Breast epithelium (tissue), 4 donors: ENCODE results near the gene NAT10. TPM values are rescaled to one million over a fixed set of nuclear protein-coding genes. Genes with fewer than 3 reads are reported as not detected.

ENCODE experiments used
- DNase-seq, 2 donors: peaks; one replicate each; pipeline ENCODE4 v3.0.0-alpha.2; 2019; ENCODE audit warnings: low spot score in 2 of 2
- H3K27ac ChIP-seq, 2 donors: fragments of 200-600 bp; sonication (generic) in 1 of 2; one replicate each; pipeline ENCODE4 v1.5.1; 2016 to 2019; ENCODE audit warnings: mild to moderate bottlenecking in 1 of 2
- H3K27me3 ChIP-seq, 2 donors: fragments of 200-600 bp; sonication (generic) in 1 of 2; one replicate each; pipeline versions ENCODE4 v1.5.1 to v1.6.0; 2017 to 2019; ENCODE audit warnings: control low read depth in 1 of 2, mild to moderate bottlenecking in 1 of 2
- H3K36me3 ChIP-seq: fragments of 200-600 bp; one replicate; pipeline ENCODE4 v1.5.1; 2019
- H3K4me1 ChIP-seq, 2 donors: fragments of 200-600 bp; sonication (generic); one replicate each; pipeline ENCODE4 v1.5.1; 2016 to 2019; ENCODE audit warnings: control low read depth in 1 of 2
- H3K4me3 ChIP-seq, 3 donors: fragments of 200-600 bp; sonication (generic); 1 replicate in 2 of 3; 2 replicates in 1 of 3; pipeline ENCODE4 v1.5.1; 2016 to 2019; ENCODE audit warnings: mild to moderate bottlenecking in 3 of 3, moderate library complexity in 2 of 3
- H3K9me3 ChIP-seq, 2 donors: fragments of 200-600 bp; sonication (generic) in 1 of 2; one replicate each; pipeline ENCODE4 v1.5.1; 2016 to 2019; ENCODE audit warnings: control low read depth in 1 of 2
- POLR2A ChIP-seq: fragments of 450-650 bp; IDR thresholded peaks from one replicate; pipeline ENCODE4 v1.6.1; 2016; ENCODE audit warnings: antibody characterized with exemption, mild to moderate bottlenecking, moderate library complexity
- POLR2AphosphoS5 ChIP-seq, 3 donors: sonication (generic); formaldehyde crosslinking; IDR thresholded peaks; one replicate each; pipeline ENCODE4 v1.6.1; 2017; ENCODE audit warnings: antibody characterized with exemption in 3 of 3
- intact Hi-C: fragments of 100-400 bp; cut with DNase I; formaldehyde crosslinking; loops from one replicate; pipeline ENCODE4 v1.15.1; 2023; ENCODE audit warnings: low total_unique reads
- total RNA-seq, 3 donors: library from RNA; depleted of rRNA; stranded (reverse); fragments of >200 nt; gene quantifications; one replicate each; pipeline ENCODE4 v1.1.0, GENCODE V29; 2016
- TF ChIP-seq, protein P1 (sequence below), 3 donors: fragments of 450-650 bp; IDR thresholded peaks; one replicate each; pipeline ENCODE4 v1.5.1; 2016 to 2017; ENCODE audit warnings: antibody characterized with exemption in 3 of 3, mild to moderate bottlenecking in 3 of 3, moderate library complexity in 3 of 3

NAT10 gene
- total RNA-seq, 3 donors from 2014 or later: 22.6 to 41.0 (median 31.5) TPM

DNA sequence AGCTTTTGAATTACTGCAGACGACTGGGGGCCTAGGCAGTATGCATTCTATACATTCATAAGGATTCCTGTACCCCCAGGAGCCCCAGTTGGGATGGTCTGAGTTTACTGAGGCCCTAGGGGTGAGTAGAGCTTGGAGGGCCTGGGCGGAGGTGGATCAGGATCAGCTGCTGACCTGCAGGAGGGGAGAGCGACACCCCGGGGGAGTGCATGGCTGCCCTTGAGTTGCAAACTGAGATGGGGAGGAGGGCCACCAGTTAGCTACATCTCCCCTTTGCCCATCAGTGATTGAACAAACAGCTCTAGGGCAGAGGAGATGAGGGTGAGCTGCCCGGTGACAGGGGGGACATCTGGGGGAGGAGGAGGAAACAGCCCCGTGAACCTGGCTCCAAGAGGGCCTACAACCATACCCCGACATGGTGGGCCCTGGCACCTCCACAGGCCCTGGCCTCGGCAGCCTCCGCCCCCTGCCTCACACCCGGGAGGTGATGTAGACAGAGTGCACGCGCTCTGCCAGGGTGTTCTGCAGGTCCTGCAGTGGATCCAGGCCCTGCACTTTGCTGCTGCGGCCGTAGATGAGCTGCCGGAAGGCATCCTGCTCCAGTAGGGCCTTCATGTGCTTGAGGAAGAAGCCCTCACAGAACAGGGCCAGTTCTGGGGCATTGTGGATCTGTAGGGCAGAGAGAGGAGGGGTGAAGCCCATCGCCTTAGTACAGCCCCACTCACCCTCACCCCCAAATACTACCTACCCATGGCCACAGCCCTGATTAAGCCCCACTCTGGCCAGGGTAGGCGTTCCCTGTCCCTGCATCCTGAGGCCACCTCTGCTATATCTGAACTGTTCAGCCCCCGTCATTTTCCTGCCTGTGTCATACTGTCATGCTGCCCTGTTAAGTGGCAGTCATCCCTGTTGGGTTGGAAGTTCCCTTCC, 46.8 kb downstream of the NAT10 start:
- H3K4me1 ChIP-seq: no peaks in the 10 kb centered on the region
- intact Hi-C loops: no loop called here
- H3K27me3 ChIP-seq: no peaks in the 10 kb centered on the region
- H3K36me3 ChIP-seq: peaks cover 4% of the 10 kb centered on the region
- no peaks in the 10 kb centered on the region for H3K9me3 ChIP-seq
- H3K4me3 ChIP-seq: no peak overlapping the region
- DNase-seq: no peak
- H3K27ac ChIP-seq: no peak overlapping the region
- no peak for TF ChIP-seq POLR2A
- TF ChIP-seq POLR2AphosphoS5 (IDR thresholded peaks at IDR 0.05): no peak
- TF ChIP-seq, protein P1, sequence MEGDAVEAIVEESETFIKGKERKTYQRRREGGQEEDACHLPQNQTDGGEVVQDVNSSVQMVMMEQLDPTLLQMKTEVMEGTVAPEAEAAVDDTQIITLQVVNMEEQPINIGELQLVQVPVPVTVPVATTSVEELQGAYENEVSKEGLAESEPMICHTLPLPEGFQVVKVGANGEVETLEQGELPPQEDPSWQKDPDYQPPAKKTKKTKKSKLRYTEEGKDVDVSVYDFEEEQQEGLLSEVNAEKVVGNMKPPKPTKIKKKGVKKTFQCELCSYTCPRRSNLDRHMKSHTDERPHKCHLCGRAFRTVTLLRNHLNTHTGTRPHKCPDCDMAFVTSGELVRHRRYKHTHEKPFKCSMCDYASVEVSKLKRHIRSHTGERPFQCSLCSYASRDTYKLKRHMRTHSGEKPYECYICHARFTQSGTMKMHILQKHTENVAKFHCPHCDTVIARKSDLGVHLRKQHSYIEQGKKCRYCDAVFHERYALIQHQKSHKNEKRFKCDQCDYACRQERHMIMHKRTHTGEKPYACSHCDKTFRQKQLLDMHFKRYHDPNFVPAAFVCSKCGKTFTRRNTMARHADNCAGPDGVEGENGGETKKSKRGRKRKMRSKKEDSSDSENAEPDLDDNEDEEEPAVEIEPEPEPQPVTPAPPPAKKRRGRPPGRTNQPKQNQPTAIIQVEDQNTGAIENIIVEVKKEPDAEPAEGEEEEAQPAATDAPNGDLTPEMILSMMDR (IDR thresholded peaks at IDR 0.05): no peak

DNA sequence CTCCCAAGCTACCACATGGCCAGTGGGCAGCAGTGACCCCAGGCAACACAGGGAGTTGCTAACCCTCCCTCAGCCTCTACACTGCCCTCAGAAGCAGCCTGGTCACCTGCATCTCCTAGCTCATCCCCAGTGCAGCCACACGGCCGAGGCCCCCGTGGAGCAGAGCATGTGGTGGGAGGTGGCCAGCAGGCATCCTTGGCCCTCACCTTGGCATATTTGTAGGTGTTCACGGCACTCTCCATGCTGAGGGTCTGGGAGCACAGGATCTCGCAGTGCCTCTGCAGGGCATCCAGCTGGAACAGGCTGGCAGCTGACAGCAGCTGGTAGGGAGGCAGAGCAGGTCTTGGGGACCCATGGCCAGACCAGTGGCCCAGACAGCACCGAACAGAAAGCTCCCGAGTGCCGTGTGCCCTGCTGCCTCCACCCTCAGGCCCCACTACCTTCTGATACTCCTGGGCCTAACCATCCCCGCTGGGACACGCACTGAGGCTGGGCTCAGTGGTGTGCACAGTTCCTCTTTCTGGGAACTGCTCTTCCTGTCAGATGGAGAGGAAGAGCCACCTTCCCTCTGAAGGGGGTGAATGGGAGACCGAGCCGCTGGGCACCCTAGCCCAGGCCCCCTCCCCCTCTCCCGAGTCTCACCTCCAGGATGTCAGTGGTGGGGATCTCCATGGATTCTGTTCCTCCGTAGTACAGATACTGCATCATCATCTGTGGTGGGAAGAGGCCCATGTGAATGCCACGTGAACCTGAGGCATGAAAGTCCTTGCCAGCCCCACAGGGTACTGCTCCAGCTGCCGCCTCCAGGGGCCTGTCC, 48.8 kb downstream of the NAT10 start:
- H3K36me3 ChIP-seq: no peaks in the 10 kb centered on the region
- TF ChIP-seq POLR2A (no peak), POLR2AphosphoS5 (IDR thresholded peaks at IDR 0.05) (no peak)
- TF ChIP-seq, protein P1 (IDR thresholded peaks at IDR 0.05): no peak
- intact Hi-C loops: no loop called here
- DNase-seq: no peak
- no peaks in the 10 kb centered on the region for H3K9me3 ChIP-seq
- no peak overlapping the region for H3K4me3 ChIP-seq
- H3K4me1 ChIP-seq: no peaks in the 10 kb centered on the region
- H3K27me3 ChIP-seq: no peaks in the 10 kb centered on the region
- H3K27ac ChIP-seq: no peak overlapping the region

- intact Hi-C loops: no loop called here
- Histone ChIP-seq H3K4me3 (no peak overlapping the region), H3K9me3 (no peaks in the 10 kb centered on the region), H3K4me1 (no peaks in the 10 kb centered on the region), H3K36me3 (no peaks in the 10 kb centered on the region), H3K27ac (peak overlapping the region in 1 of 2 donors; percentile 43), H3K27me3 (no peaks in the 10 kb centered on the region)
- TF ChIP-seq POLR2AphosphoS5 (IDR thresholded peaks at IDR 0.05): no peak
- TF ChIP-seq, protein P1 (IDR thresholded peaks at IDR 0.05): no peak
- DNase-seq: no peak
Measured at GRCh38 chr11:34155057-34155756, 49.8 kb downstream of the NAT10 start.

- intact Hi-C loops: no loop called here
- Histone ChIP-seq H3K9me3 (no peaks in the 10 kb centered on the region), H3K27me3 (no peaks in the 10 kb centered on the region), H3K27ac (peak overlapping the region in 1 of 2 donors; percentile 43), H3K4me1 (no peaks in the 10 kb centered on the region), H3K4me3 (no peak overlapping the region), H3K36me3 (no peaks in the 10 kb centered on the region)
- TF ChIP-seq, protein P1 (IDR thresholded peaks at IDR 0.05): no peak
- no peak for TF ChIP-seq POLR2A
- TF ChIP-seq POLR2AphosphoS5 (IDR thresholded peaks at IDR 0.05): no peak
- no peak for DNase-seq
Measured at GRCh38 chr11:34155757-34156062, 50.3 kb downstream of the NAT10 start.
